Renal cortical epithelial cell (primary cell): ENCODE results near the gene KRT7. TPM values are rescaled to one million over a fixed set of nuclear protein-coding genes. Genes with fewer than 3 reads are reported as not detected.
A peak's percentile ranks its signal among the peaks of the same experiment; 100 is the strongest.
"Not testable (repeated sequence)": the region's sequence is repeated elsewhere in the genome, so short reads cannot be mapped to it uniquely, and the experiment has no call there.

Source experiments
- DNase-seq: peaks from one replicate; pipeline ENCODE4 v3.0.0-alpha.2; 2011; ENCODE audit warnings: low read depth
- total RNA-seq: library from RNA; depleted of rRNA; stranded (reverse); fragments of >200 nt; gene quantifications from 2 replicates; pipeline ENCODE4 v1.2.3, GENCODE V29; 2014

KRT7 gene
- total RNA-seq, 1 donor from 2014 or later: 124 TPM

- peak; percentile 42 for DNase-seq
Observed at GRCh38 chr12:52278575-52279421, 45.8 kb downstream of the KRT7 start.

- peak; percentile 88 for DNase-seq
Observed at GRCh38 chr12:52279422-52280318, 46.6 kb downstream of the KRT7 start.

GRCh38 chr12:52280319-52280795 is 47.3 kb downstream of the KRT7 start:
- DNase-seq: peak; percentile 94

DNA sequence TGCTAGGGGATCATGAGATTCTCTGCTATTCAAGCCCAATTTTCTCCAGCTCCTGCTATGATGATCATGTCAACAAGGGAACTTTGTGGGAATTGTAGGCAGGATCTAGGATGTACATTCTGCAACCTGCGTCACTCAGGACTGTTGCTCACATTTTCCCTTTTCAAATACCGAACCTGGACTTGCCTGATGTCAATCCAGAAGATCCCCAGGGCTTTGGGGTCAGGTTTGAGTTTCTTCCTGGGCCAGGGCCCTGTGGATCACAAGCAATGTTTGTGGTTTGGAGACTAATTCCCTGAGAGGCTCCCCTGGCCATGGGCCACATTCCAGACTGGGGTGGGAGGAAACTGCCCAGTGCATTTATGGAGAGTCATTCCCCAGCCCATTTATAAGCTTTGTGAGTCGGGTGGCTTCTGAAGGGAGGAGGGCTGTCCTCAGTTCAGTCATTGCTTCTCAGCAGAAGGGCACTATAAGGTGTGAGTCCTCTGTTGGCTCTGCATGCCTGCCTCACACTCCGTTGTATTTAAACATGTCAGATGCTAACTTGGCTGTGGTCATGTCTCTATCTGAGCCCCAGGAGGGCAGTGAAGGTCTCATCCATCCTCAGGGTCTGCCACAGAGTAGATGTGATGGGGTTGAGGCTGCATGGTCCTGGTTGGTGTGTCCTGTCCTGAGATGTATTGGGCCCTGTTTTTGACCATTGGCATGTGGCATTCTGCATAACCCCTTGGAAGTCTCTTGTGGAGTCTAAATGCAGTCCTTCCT is 47.9 kb downstream of the KRT7 start:
- peak; percentile 94 for DNase-seq

DNA sequence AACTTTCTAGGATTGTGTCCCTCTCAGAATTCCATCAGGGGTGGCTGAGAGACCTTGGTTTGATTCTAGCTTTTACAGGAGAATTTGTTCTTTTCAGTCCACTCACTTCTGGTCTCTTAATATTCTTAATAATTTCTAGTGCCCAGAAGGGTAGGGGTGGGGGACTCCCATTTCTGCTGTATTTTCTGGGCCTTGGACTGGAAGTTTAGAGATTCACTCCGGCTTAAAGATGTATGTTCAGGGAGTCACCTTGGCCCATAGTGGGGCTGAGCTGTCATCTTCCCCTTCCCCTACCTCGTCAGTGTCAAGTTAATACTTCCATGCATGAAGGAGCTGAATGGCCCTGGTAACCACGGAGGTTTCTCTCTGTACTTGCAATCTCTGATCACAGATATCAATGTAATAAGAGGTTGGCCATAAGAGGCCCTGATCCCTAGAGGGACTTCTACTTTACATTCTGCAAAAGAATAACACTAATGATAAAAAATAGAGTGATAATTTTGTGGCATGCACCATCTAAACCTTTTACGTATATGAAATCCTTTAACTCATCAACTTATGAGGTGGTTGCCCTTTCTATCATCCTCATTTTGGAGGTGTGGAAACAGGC is 51.6 kb downstream of the KRT7 start:
- no peak for DNase-seq

DNA sequence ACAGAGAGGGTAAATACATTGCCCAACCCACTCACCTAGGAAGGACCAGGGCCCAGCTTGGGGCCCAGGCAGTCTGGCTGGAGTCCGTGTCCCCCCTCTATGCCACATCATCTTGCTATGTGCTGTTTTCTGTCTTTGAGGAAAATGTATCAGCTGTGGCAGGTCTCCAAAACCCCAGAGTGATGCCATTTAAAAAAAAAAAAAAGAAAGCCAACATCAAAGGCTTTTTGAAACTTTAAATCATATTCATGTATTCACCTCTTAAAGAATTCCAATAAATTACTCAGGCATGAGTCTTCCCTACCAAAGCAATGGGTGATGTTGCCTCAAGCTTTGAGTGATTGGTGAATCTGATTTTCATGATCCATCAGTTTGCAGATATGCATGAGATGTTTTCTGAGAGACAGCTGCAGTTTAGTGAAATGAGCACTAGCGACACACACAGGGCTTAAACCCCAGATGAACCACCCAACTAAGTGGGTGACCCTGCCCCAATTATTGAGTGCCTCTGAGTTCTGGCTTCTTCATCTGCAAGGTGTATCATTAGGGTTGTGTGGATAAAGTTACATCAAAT is 52.2 kb downstream of the KRT7 start:
- DNase-seq: peak; percentile 34

- no peak for DNase-seq
Observed at GRCh38 chr12:52285851-52286530, 52.9 kb downstream of the KRT7 start.

DNA sequence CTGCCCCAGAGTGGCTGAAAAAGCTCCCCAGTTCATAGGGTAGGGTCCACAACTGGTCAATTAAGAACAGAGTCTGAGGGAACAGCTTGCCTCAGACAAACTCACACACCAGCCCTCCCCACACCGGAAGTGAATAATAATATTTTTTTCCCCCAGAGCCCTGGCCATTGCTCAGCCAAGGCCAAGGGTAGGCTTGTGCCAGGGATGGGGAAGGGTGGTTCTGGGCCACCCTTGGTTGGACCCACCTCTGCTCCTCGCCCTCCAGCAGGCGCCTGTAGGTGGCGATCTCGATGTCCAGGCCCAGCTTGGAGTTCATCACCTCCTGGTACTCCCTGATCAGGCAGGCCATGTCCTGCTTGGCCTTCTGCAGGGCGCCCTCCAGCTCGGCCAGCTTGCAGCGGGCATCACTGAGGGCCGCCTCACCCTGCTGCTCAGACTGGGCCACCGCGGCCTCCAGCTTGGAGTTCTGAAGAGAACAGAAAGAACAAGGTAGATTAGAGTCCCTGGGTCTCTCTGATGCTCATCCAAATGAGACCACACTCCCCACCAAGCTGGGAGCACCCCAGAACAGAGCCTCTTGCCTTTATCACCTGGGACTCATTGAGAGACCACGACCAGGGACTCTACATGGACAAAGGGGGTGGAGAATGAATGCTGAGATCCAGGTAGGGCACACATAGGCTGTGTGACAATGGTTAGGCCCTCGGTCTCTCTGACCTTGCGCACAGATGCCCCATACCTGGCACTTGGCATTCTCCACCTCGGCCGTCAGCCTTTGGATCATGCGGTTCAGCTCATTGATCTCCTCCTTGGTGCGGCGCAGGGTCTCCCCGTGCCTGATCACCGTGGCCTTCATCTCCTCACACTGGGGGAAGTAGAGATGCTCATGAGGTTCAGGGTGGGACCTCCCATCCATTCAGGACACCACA is 54.1 kb downstream of the KRT7 start:
- not testable (repeated sequence) for DNase-seq

DNA sequence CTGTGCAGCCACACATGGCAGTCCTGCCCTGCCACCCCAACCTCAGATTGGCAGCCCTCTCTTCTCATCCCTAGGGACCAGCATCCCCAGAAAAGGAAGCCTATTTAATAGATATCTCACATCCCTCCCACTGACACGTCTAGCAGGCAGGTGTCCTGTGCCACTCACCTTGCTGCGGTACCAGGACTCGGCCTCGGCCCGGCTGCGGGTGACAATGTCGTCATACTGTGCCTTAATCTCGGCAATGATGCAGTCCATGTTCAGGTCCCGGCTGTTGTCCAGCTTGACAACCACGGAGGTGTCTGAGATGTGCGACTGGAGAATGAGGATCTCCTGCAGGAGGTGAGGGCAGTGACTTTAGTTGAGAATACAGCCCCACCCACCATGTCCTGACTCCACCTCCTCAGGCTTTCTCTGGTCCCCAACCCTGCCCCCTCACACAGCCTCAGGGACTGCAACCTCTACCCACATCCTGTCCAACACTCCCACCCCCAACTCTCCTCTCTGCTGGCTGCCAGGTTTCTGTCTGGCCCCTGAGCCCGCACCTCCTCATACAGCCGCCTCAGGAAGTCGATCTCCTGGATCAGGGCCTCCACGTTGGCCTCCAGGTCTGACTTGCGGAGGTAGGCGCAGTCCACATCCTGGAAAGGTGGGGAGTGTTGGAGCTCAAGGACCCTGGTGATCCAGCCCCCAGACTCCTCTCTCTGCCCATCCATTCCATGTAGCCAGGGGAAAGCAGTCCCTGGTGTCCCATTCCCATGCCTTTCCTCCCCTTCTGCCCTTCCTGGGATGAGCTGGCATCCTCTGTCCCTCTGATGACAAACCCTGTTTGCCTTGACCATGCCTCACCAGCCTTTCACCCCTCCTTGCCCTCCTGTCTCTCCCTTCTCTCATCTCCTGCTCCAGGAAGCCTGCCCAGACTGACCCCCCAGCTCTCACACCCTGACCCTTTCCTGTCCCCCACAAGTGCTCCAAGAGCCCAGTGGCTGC is 55.1 kb downstream of the KRT7 start:
- not testable (repeated sequence) for DNase-seq

- DNase-seq: not testable (repeated sequence)
Observed at GRCh38 chr12:52290483-52291134, 57.6 kb downstream of the KRT7 start.

GRCh38 chr12:52291267-52291935 is 58.4 kb downstream of the KRT7 start, which contains the start of gene KRT81:
KRT81 (minus strand) TSS chr12:52291534; CDS start chr12:52291465, 69 bp downstream.
- DNase-seq: no peak

GRCh38 chr12:52293926-52294325 is 60.9 kb downstream of the KRT7 start:
- no peak for DNase-seq

DNA sequence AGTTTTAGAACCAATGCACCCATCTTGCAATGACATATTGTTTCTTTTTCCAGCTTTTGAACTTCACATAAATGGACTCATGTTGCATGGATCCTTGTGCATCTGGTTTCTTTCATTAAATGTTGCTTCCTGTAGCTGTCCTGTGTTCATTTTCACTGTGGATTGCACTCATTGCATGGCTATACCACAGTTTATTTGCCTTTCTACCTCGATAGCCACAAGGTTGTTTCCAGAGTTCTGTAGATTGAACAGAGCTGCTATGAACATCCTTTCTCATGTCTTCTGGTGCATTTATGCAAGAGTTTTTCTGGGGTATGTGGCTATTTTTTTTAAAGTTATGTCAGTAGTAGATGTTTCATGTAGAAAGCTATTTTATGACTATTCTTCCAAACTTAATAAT is 61.8 kb downstream of the KRT7 start:
- DNase-seq: no peak

DNA sequence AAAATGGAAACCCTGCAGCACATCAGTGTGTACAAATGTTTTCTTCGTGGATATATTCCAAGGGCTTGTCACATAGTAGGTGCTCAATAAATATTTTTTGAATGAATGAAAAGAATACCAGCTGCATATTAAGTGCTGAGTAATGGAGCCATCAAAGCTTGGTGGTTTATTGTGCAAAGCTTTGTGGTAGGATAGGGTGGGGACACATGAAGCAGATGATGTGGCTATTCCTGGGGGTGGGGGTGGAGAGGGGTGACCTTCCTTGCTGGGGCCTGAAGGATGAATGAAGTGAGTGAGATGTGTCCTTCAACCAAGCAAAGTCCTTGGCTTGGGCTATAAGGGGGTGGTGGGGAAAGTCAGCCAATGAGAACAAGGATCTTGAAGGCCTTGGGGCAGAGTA is 62.6 kb downstream of the KRT7 start:
- DNase-seq: peak; percentile 31

- DNase-seq: no peak
Observed at GRCh38 chr12:52296572-52297215, 63.7 kb downstream of the KRT7 start.
